Hepatocyte (in vitro differentiated cells): ENCODE results near the gene NAV3. TPM values are rescaled to one million over a fixed set of nuclear protein-coding genes. Genes with fewer than 3 reads are reported as not detected.

Experiments
- DNase-seq: peaks from one replicate; pipeline ENCODE4 v3.0.0-alpha.2; 2016; ENCODE audit warnings: low spot score
- H2AFZ ChIP-seq: fragments of 200-600 bp; sonication (generic); 2 replicates; pipeline ENCODE4 v1.6.0; 2016; ENCODE audit warnings: antibody characterized with exemption, mild to moderate bottlenecking
- H3K27ac ChIP-seq: fragments of 200-600 bp; sonication (generic); 2 replicates; pipeline ENCODE4 v1.5.1; 2016; ENCODE audit warnings: mild to moderate bottlenecking
- H3K27me3 ChIP-seq: fragments of 200-600 bp; sonication (generic); 2 replicates; pipeline ENCODE4 v1.6.1; 2016
- H3K36me3 ChIP-seq: fragments of 200-600 bp; sonication (generic); replicated peaks from 2 replicates; pipeline ENCODE4 v1.5.1; 2016; ENCODE audit warnings: low read depth; ENCODE audit not compliant: insufficient read depth
- H3K4me1 ChIP-seq: fragments of 200-600 bp; sonication (generic); 2 replicates; pipeline ENCODE4 v1.5.1; 2016; ENCODE audit warnings: mild to moderate bottlenecking, moderate library complexity; ENCODE audit not compliant: insufficient read depth
- H3K4me2 ChIP-seq: fragments of 200-600 bp; sonication (generic); 2 replicates; pipeline ENCODE4 v1.6.0; 2016
- H3K4me3 ChIP-seq: fragments of 200-600 bp; sonication (generic); 2 replicates; pipeline ENCODE4 v1.5.1; 2016; ENCODE audit warnings: mild to moderate bottlenecking
- H3K79me2 ChIP-seq: fragments of 200-600 bp; sonication (generic); 2 replicates; pipeline ENCODE4 v1.6.0; 2017; ENCODE audit warnings: mild to moderate bottlenecking
- H3K9me2 ChIP-seq: fragments of 200-600 bp; sonication (generic); replicated peaks from 2 replicates; pipeline ENCODE4 v1.6.0; 2017; ENCODE audit warnings: mild to moderate bottlenecking; ENCODE audit not compliant: insufficient read depth
- H3K9me3 ChIP-seq: fragments of 200-600 bp; sonication (generic); 2 replicates; pipeline ENCODE4 v1.5.1; 2016; ENCODE audit warnings: low read depth, mild to moderate bottlenecking
- H4K20me1 ChIP-seq: fragments of 200-600 bp; sonication (generic); 2 replicates; pipeline ENCODE4 v1.6.0; 2016; ENCODE audit warnings: mild to moderate bottlenecking; ENCODE audit not compliant: insufficient read depth, poor library complexity, severe bottlenecking
- EZH2 ChIP-seq: fragments of 200-600 bp; sonication (generic); IDR thresholded peaks from 2 replicates; pipeline ENCODE4 v1.6.1; 2016; ENCODE audit warnings: antibody characterized with exemption, mild to moderate bottlenecking, borderline replicate concordance
- EZH2phosphoT487 ChIP-seq: fragments of 200-600 bp; sonication (generic); IDR thresholded peaks from one replicate; pipeline ENCODE4 v1.6.1; 2018; ENCODE audit warnings: antibody characterized with exemption, mild to moderate bottlenecking, low read depth, moderate library complexity; ENCODE audit not compliant: unreplicated experiment, severe bottlenecking
- WGBS: methylation state at CpG from one replicate; pipeline ENCODE4 v1.1.6; 2016; ENCODE audit warnings: low lambda C conversion rate; ENCODE audit errors: missing lambda C conversion rate; 5-methylcytosine and 5-hydroxymethylcytosine counted together
- polyA plus RNA-seq: library from polyadenylated mRNA; unstranded; fragments of >200 nt; fragmentation: Nextera tagmentation; extraction: Ambion mirVana; gene quantifications from 2 replicates; pipeline ENCODE4 v1.2.1, GENCODE V29; 2016
- total RNA-seq: library from RNA; depleted of rRNA; stranded (reverse); fragments of >200 nt; gene quantifications from 2 replicates; pipeline ENCODE4 v1.2.3, GENCODE V29; 2014
- TF ChIP-seq, protein P1 (sequence below): fragments of 200-600 bp; sonication (generic); IDR thresholded peaks from 2 replicates; pipeline ENCODE4 v1.5.1; 2016; ENCODE audit warnings: antibody characterized with exemption, mild to moderate bottlenecking; ENCODE audit not compliant: poor library complexity

Gene NAV3
- total and polyA plus RNA-seq, 2 experiments from 2014 or later, result 1.4 to 9.2 TPM

DNA sequence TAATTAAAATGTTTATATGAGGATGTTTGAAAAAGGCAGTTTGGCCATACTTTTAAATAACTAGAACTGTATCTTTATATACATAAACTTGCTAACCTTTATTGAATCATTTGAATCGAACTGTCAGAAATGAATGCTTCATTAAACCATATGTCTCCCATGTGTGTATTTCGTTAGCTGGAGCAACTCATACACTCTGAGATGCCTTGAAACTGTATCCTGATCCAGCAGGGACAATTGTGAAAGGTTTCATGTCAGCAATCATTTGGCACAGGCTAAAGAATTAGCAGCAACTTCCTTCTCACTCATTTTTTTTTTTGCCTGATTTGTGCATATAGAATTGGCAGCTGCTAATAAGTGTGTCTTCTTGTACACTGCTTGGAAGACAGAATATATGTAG, 109.9 kb downstream of the NAV3 start:
- H2AFZ ChIP-seq, result no peak overlapping the region
- H3K9me2 ChIP-seq, result no peaks in the 10 kb centered on the region

DNA sequence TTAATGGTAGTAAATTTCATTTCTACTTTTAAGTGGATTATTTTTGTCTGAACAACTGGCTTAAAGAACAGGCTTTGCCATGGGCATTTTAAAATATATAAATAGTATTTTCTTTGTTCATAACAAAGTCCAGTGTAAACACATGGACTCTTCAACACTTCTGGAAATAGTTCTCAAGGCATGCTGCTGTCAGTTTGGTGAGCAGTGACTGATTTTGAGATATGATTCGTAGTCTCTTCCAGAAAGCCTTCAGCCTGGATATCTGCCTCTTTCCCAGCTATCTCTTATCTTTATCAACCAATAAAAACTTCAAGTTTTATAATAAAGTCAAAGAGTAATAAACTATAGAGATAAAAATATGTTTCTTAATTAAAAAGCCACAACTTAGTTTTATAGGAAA, 110.7 kb downstream of the NAV3 start:
- Histone ChIP-seq H3K4me2 (no peak overlapping the region), H3K4me1 (peaks cover 4% of the 10 kb centered on the region), H3K27ac (no peak overlapping the region), H2AFZ (no peak overlapping the region), H3K27me3 (no peaks in the 10 kb centered on the region), H4K20me1 (no peaks in the 10 kb centered on the region), H3K79me2 (no peaks in the 10 kb centered on the region), H3K36me3 (no peaks in the 10 kb centered on the region), H3K9me3 (no peaks in the 10 kb centered on the region), H3K9me2 (no peaks in the 10 kb centered on the region), H3K4me3 (no peak overlapping the region)
- TF ChIP-seq, protein P1, sequence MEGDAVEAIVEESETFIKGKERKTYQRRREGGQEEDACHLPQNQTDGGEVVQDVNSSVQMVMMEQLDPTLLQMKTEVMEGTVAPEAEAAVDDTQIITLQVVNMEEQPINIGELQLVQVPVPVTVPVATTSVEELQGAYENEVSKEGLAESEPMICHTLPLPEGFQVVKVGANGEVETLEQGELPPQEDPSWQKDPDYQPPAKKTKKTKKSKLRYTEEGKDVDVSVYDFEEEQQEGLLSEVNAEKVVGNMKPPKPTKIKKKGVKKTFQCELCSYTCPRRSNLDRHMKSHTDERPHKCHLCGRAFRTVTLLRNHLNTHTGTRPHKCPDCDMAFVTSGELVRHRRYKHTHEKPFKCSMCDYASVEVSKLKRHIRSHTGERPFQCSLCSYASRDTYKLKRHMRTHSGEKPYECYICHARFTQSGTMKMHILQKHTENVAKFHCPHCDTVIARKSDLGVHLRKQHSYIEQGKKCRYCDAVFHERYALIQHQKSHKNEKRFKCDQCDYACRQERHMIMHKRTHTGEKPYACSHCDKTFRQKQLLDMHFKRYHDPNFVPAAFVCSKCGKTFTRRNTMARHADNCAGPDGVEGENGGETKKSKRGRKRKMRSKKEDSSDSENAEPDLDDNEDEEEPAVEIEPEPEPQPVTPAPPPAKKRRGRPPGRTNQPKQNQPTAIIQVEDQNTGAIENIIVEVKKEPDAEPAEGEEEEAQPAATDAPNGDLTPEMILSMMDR, result no peak
- TF ChIP-seq EZH2 (no peak), EZH2phosphoT487 (no peak)
- WGBS, result 45% methylated on average over 1 of the region's 1 CpG
- DNase-seq, result no peak

More for the DNA sequence above, 109.9 kb downstream of the NAV3 start:
- H3K4me1 ChIP-seq, result peaks cover 4% of the 10 kb centered on the region
- TF ChIP-seq EZH2 (no peak), EZH2phosphoT487 (no peak)
- TF ChIP-seq, protein P1, result no peak
- H3K27ac ChIP-seq, result peak overlapping the region; percentile 51
- WGBS, result 28% methylated on average over 2 of the region's 2 CpGs
- DNase-seq, result no peak
- no peak overlapping the region for H3K4me2 ChIP-seq
- no peaks in the 10 kb centered on the region for H3K36me3 ChIP-seq
- no peaks in the 10 kb centered on the region for H3K27me3 ChIP-seq
- H3K79me2 ChIP-seq, result no peaks in the 10 kb centered on the region
- H3K4me3 ChIP-seq, result no peak overlapping the region
- no peaks in the 10 kb centered on the region for H3K9me3 ChIP-seq
- no peaks in the 10 kb centered on the region for H4K20me1 ChIP-seq

DNA sequence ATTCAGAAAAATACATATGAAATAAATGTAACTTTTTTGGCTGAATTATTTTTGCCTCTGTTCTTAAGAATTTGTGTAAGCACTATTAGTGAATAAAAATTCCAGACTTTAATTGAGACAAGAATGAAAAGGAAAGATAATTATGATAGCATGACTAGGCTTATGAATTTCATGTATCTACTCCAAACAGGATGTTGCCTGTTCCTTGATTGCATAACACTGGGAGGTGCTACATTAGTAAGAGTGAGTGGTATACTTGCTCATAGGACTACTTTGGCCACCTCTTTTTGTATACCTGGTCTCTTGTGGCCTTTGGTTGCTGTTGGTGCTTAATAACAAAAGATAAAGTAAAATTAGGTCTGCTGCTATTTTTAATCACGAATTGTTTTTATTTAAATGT, 112.8 kb downstream of the NAV3 start:
- Histone ChIP-seq H3K9me3 (no peaks in the 10 kb centered on the region), H3K79me2 (no peaks in the 10 kb centered on the region), H3K27ac (no peak overlapping the region), H3K36me3 (no peaks in the 10 kb centered on the region), H3K4me1 (peaks cover 4% of the 10 kb centered on the region), H2AFZ (no peak overlapping the region), H3K4me3 (no peak overlapping the region), H4K20me1 (no peaks in the 10 kb centered on the region), H3K4me2 (no peak overlapping the region), H3K27me3 (no peaks in the 10 kb centered on the region), H3K9me2 (no peaks in the 10 kb centered on the region)
- no peak for DNase-seq
- TF ChIP-seq, protein P1, result no peak
- TF ChIP-seq EZH2 (no peak), EZH2phosphoT487 (no peak)
- 61% methylated on average over 1 of the region's 1 CpG for WGBS

DNA sequence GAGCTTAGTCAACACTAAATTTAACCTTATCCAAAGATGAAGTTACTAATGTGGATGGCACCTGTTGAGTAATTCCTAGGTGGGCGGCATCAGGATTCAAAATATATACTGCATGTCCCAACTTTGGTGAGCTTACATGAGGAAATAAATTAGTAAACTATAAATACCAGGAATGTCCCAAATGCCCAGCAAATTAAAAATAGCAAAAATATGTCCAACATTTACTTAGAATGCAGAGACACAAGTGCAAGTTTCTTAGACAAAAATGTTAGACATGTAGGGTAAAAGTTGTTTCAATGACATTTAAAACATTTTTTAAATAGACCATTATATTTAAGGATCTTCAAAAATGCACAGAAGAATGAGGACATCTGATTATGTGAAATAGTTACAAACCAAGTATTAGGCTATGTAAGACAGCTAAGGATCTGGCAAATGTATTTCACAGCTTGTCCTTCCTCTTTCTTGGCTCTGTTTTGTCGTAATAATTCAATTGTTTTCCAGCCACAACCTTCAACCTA, 115.9 kb downstream of the NAV3 start:
- no peak overlapping the region for H3K27ac ChIP-seq
- no peak overlapping the region for H2AFZ ChIP-seq
- no peaks in the 10 kb centered on the region for H4K20me1 ChIP-seq
- WGBS, result 71% methylated on average over 2 of the region's 2 CpGs
- no peaks in the 10 kb centered on the region for H3K4me1 ChIP-seq
- TF ChIP-seq EZH2phosphoT487 (no peak), EZH2 (no peak)
- TF ChIP-seq, protein P1, result no peak
- no peaks in the 10 kb centered on the region for H3K79me2 ChIP-seq
- no peak overlapping the region for H3K4me3 ChIP-seq
- H3K36me3 ChIP-seq, result no peaks in the 10 kb centered on the region
- no peak overlapping the region for H3K4me2 ChIP-seq
- no peak for DNase-seq
- no peaks in the 10 kb centered on the region for H3K27me3 ChIP-seq
- H3K9me2 ChIP-seq, result no peaks in the 10 kb centered on the region
- H3K9me3 ChIP-seq, result no peaks in the 10 kb centered on the region
